A673 (cell line): ENCODE measurements around the gene ISG15. TPM values are rescaled to one million over a fixed set of nuclear protein-coding genes. Genes with fewer than 3 reads are reported as not detected.

Experiments
- BruUV-seq: library from RNA; stranded (reverse); fragments of 400-500 nt; replicated peaks from 2 replicates; lab custom pipeline; 2021; lab: Mats Ljungman, UMichigan
- CTCF ChIA-PET: fragments of 300-600 bp; sonication (Branson Sonifier 250); formaldehyde crosslinking; loops from one replicate; lab custom pipeline; 2022; ENCODE audit warnings: antibody characterized with exemption; lab: Charles Lee
- POLR2A ChIA-PET: fragments of 300-600 bp; sonication (Branson Sonifier 250); formaldehyde crosslinking; loops from one replicate; lab custom pipeline; 2022; ENCODE audit warnings: antibody characterized with exemption; ENCODE audit not compliant: low non-redundant PET; lab: Charles Lee
- DNase-seq: peaks from one replicate; pipeline ENCODE4 v3.0.0-alpha.2; 2015; ENCODE audit warnings: low spot score
- H3K27ac ChIP-seq: fragments of 200-600 bp; sonication (generic); 2 replicates; pipeline ENCODE4 v1.5.1; 2016; ENCODE audit warnings: mixed run types, low read depth, mild to moderate bottlenecking, mixed read lengths, antibody characterized with exemption, low read length; ENCODE audit not compliant: poor library complexity, severe bottlenecking
- H3K27me3 ChIP-seq: fragments of 200-600 bp; sonication (generic); replicated peaks from 2 replicates; pipeline ENCODE4 v1.6.1; 2017; ENCODE audit warnings: mixed run types, low read depth, mild to moderate bottlenecking, mixed read lengths, antibody characterized with exemption, low read length; ENCODE audit not compliant: insufficient read depth, poor library complexity
- H3K36me3 ChIP-seq: fragments of 200-600 bp; sonication (generic); 2 replicates; pipeline ENCODE4 v1.6.1; 2016; ENCODE audit warnings: mixed run types, mild to moderate bottlenecking, mixed read lengths, antibody characterized with exemption, low read length; ENCODE audit not compliant: insufficient read depth, poor library complexity, severe bottlenecking
- H3K4me1 ChIP-seq: fragments of 200-600 bp; sonication (generic); 2 replicates; pipeline ENCODE4 v1.6.1; 2017; ENCODE audit warnings: mixed run types, mild to moderate bottlenecking, mixed read lengths, antibody characterized with exemption, low read length; ENCODE audit not compliant: insufficient read depth, poor library complexity, severe bottlenecking
- H3K4me3 ChIP-seq: fragments of 200-600 bp; sonication (generic); 2 replicates; pipeline ENCODE4 v1.5.1; 2016; ENCODE audit warnings: low read depth, mixed run types, mild to moderate bottlenecking, mixed read lengths, low read length; ENCODE audit not compliant: poor library complexity, severe bottlenecking
- H3K9me3 ChIP-seq: fragments of 200-600 bp; sonication (generic); 2 replicates; pipeline ENCODE4 v1.6.1; 2016; ENCODE audit warnings: mixed run types, low read depth, mild to moderate bottlenecking, mixed read lengths, antibody characterized with exemption, low read length; ENCODE audit not compliant: poor library complexity, severe bottlenecking
- CTCF ChIP-seq: fragments of 300-800, 200-600 bp; sonication (generic); conservative IDR thresholded peaks from 2 replicates; pipeline ENCODE4 v1.5.1; 2017; ENCODE audit warnings: low read depth, mild to moderate bottlenecking, antibody characterized with exemption, low read length, moderate library complexity, mixed read lengths
- EZH2 ChIP-seq: fragments of 200-600 bp; sonication (generic); IDR thresholded peaks from 2 replicates; pipeline ENCODE4 v1.6.1; 2017; ENCODE audit warnings: borderline replicate concordance, low read depth, mild to moderate bottlenecking, mixed read lengths, antibody characterized with exemption, low read length; ENCODE audit not compliant: poor library complexity, severe bottlenecking
- intact Hi-C: fragments of 100-400 bp; cut with micrococcal nuclease; formaldehyde crosslinking; loops from one replicate; pipeline ENCODE4 v1.10.0; 2022; ENCODE audit not compliant: unreplicated experiment
- total RNA-seq: library from RNA; stranded (reverse); gene quantifications from 2 replicates; pipeline ENCODE4 v1.2.3, GENCODE V29; 2021

The ISG15 gene
- total RNA-seq, 1 experiment from 2014 or later = 45.3 TPM

GRCh38 chr1:1023700-1024099 is 10.4 kb downstream of the ISG15 start:
- BruUV-seq = no TSS peak
- no peak for DNase-seq
- H3K4me3 ChIP-seq = no peak overlapping the region
- H3K27me3 ChIP-seq = no peaks in the 10 kb centered on the region
- POLR2A ChIA-PET = no interaction called here
- TF ChIP-seq EZH2 (no peak), CTCF (no peak)
- H3K27ac ChIP-seq = peak overlapping the region; percentile 37
- no peaks in the 10 kb centered on the region for H3K9me3 ChIP-seq
- intact Hi-C loops = loop anchor here (10.0 kb wide), 1 partner anchor 281 kb away; the partner anchor contains the start of genes ACAP3 and PUSL1
- H3K4me1 ChIP-seq = peaks cover 73% of the 10 kb centered on the region
- CTCF ChIA-PET = no interaction called here
- H3K36me3 ChIP-seq = peaks cover 7% of the 10 kb centered on the region

- TF ChIP-seq CTCF (no peak), EZH2 (no peak)
- peaks cover 7% of the 10 kb centered on the region for H3K36me3 ChIP-seq
- peaks cover 70% of the 10 kb centered on the region for H3K4me1 ChIP-seq
- H3K4me3 ChIP-seq = no peak overlapping the region
- BruUV-seq = no TSS peak
- POLR2A ChIA-PET = no interaction called here
- no peak for DNase-seq
- intact Hi-C loops = loop anchor here (10.0 kb wide), 1 partner anchor 281 kb away; the partner anchor contains the start of genes ACAP3 and PUSL1
- H3K27ac ChIP-seq = peak overlapping the region; percentile 67
- H3K27me3 ChIP-seq = no peaks in the 10 kb centered on the region
- CTCF ChIA-PET = no interaction called here
- H3K9me3 ChIP-seq = no peaks in the 10 kb centered on the region
Measured at GRCh38 chr1:1024149-1024770, 11.0 kb downstream of the ISG15 start.

DNA sequence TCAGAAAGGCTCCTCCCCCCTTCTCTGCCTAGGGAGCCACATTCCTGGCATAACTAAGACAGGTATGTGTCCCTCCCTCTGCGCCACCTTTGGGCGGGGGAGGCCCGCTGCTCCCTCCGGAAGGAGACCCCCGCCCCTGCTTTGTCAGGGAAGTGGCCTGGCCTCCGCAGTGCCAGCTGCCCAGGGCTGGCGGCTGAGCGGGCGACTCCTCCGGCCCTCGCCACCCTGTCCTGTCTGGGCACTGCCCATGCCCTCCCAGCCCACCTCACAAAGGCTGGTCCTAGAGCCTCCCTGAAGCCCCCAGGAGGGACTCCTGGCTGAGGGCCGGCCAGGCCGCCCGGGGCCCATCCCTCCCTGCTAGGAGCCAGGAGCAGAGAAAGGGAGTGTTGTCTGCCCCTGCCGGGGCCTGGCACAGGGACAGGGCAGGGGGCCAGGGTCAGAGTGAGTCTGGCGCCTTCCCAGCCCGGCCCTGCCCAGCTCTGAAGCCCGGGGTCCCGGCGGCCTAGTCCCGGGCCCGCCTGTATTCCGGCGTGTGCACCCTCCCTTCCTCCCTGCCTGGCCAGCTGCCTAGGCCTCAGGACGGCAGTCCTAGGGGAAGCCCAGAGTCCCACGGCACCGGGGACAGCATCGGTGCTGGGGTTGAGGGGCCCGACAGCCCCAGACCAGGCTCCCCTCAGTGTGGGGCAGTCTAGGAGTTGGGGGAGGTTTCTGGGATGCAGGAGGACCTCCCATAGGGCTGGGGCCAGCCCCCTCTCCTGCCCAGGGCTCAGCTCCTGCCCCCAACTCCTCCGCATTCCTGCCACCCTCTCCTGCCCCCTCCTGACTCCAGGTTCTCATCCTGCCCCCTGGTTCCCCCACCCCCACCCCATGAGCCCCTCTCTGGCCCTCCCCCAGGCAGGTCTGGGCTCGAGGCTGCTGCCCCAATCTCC is 11.7 kb downstream of the ISG15 start:
- Histone ChIP-seq H3K36me3 (peaks cover 7% of the 10 kb centered on the region), H3K4me1 (peaks cover 70% of the 10 kb centered on the region), H3K4me3 (no peak overlapping the region), H3K27me3 (no peaks in the 10 kb centered on the region), H3K9me3 (no peaks in the 10 kb centered on the region), H3K27ac (peak overlapping the region; percentile 67)
- intact Hi-C loops = loop anchor here (10.0 kb wide), 1 partner anchor 280 kb away; the partner anchor contains the start of genes ACAP3 and PUSL1
- TF ChIP-seq EZH2 (no peak), CTCF (no peak)
- BruUV-seq = no TSS peak
- ChIA-PET POLR2A (no interaction called here), CTCF (interaction anchor here (0.6 kb wide), 1 partner anchor 36 kb away, joined by 3 read pairs; no protein-coding TSS in a partner anchor)
- no peak for DNase-seq
